Endothelial cell of umbilical vein (primary cell): ENCODE results near the gene POU2AF1. TPM values are rescaled to one million over a fixed set of nuclear protein-coding genes. Genes with fewer than 3 reads are reported as not detected.

Experiments
- BruUV-seq: library from RNA; stranded (reverse); fragments of 400-500 nt; replicated peaks from 2 replicates; lab custom pipeline; 2021; lab: Mats Ljungman, UMichigan
- CTCF ChIA-PET: fragments of 300-600, 350-600 bp; sonication (Branson Sonifier 250); formaldehyde crosslinking; loops from one replicate; lab custom pipeline; 2021; ENCODE audit warnings: antibody characterized with exemption, inconsistent platforms; lab: Charles Lee
- POLR2A ChIA-PET: fragments of 300-600, 350-600 bp; sonication (Branson Sonifier 250); formaldehyde crosslinking; loops from one replicate; lab custom pipeline; 2021; ENCODE audit warnings: antibody characterized with exemption, inconsistent platforms; lab: Charles Lee
- DNase-seq: peaks from one replicate; pipeline ENCODE4 v3.0.0-alpha.2; 2011; ENCODE audit warnings: low read depth, low spot score
- FAIRE-seq: peaks from 2 replicates; lab custom pipeline; 2011; peaks lifted over from hg19 to GRCh38; lab: Jason Lieb, UNC
- H2AFZ ChIP-seq: 2 replicates; pipeline ENCODE4 v1.6.0; 2012; ENCODE audit warnings: low read depth, low read length, control low read depth, inconsistent platforms
- H3K27ac ChIP-seq: 2 replicates; pipeline ENCODE4 v1.5.1; 2011; ENCODE audit warnings: low read depth, mild to moderate bottlenecking, control low read depth, low read length, moderate library complexity; ENCODE audit not compliant: insufficient read depth
- H3K27me3 ChIP-seq, 2 experiments: 2 replicates each; pipeline versions ENCODE4 v1.6.0 to v1.6.1; 2011; ENCODE audit warnings: low read length in 2 of 2, mixed read lengths in 1 of 2; ENCODE audit not compliant: control insufficient read depth in 2 of 2, insufficient read depth in 2 of 2
- H3K36me3 ChIP-seq, 2 experiments: 2 replicates in 1 of 2; 3 replicates in 1 of 2; pipeline ENCODE4 v1.5.1; 2011; ENCODE audit warnings: low read length in 2 of 2, mild to moderate bottlenecking in 1 of 2, moderate library complexity in 1 of 2; ENCODE audit not compliant: control insufficient read depth in 2 of 2, insufficient read depth in 2 of 2; ENCODE audit errors: extremely low read depth in 1 of 2
- H3K4me1 ChIP-seq: 3 replicates; pipeline ENCODE4 v1.5.1; 2011; ENCODE audit warnings: mild to moderate bottlenecking, low read length; ENCODE audit not compliant: control insufficient read depth, insufficient read depth; ENCODE audit errors: extremely low read depth
- H3K4me2 ChIP-seq: 2 replicates; pipeline ENCODE4 v1.6.1; 2011; ENCODE audit warnings: low read length, control low read depth, mixed read lengths; ENCODE audit not compliant: insufficient read depth
- H3K4me3 ChIP-seq, 3 experiments: fragments of 200-600 bp in 1 of 3; sonication (generic), shearing (Covaris generic) in 1 of 3; replicated peaks in 1 of 3; 2 replicates each; pipeline ENCODE4 v1.5.1; 2011 to 2016; ENCODE audit warnings: control low read depth in 3 of 3, low read length in 3 of 3, mild to moderate bottlenecking in 2 of 3, inconsistent platforms in 1 of 3, low read depth in 1 of 3, moderate library complexity in 1 of 3; ENCODE audit not compliant: insufficient read depth in 1 of 3
- H3K79me2 ChIP-seq: 2 replicates; pipeline ENCODE4 v1.6.0; 2012; ENCODE audit warnings: low read length, inconsistent platforms; ENCODE audit not compliant: control insufficient read depth, insufficient read depth
- H3K9ac ChIP-seq: replicated peaks from 2 replicates; pipeline ENCODE3; 2011; ENCODE audit warnings: low read length, control low read depth; ENCODE audit not compliant: insufficient read depth; ENCODE audit errors: extremely low read depth
- H3K9me1 ChIP-seq: replicated peaks from 3 replicates; pipeline ENCODE4 v1.6.0; 2011; ENCODE audit warnings: mild to moderate bottlenecking, low read length; ENCODE audit not compliant: control insufficient read depth, insufficient read depth; ENCODE audit errors: extremely low read depth
- H3K9me3 ChIP-seq: replicated peaks from 2 replicates; pipeline ENCODE4 v1.5.1; 2012; ENCODE audit warnings: low read length, inconsistent platforms; ENCODE audit not compliant: control insufficient read depth, insufficient read depth
- H4K20me1 ChIP-seq: replicated peaks from 2 replicates; pipeline ENCODE3; 2011; ENCODE audit warnings: mild to moderate bottlenecking, low read length; ENCODE audit not compliant: control insufficient read depth, insufficient read depth; ENCODE audit errors: extremely low read depth
- CTCF ChIP-seq, 2 donors: IDR thresholded peaks; 1 replicate in 1 of 2; 2 replicates in 1 of 2; pipeline ENCODE4 v1.5.1; 2011; ENCODE audit warnings: low read length in 2 of 2, mild to moderate bottlenecking in 2 of 2, moderate library complexity in 2 of 2, control low read depth in 1 of 2, inconsistent platforms in 1 of 2, low read depth in 1 of 2; ENCODE audit not compliant: insufficient read depth in 1 of 2; ENCODE audit errors: extremely low read depth in 1 of 2
- EZH2 ChIP-seq: IDR thresholded peaks from 2 replicates; pipeline ENCODE4 v1.6.1; 2012; ENCODE audit warnings: borderline replicate concordance, low read depth, mild to moderate bottlenecking, moderate library complexity, low read length, inconsistent platforms; ENCODE audit not compliant: severe bottlenecking
- FOS ChIP-seq: IDR thresholded peaks from 2 replicates; pipeline ENCODE4 v1.6.1; 2011; ENCODE audit warnings: mild to moderate bottlenecking, low read length, moderate library complexity, borderline replicate concordance; ENCODE audit not compliant: insufficient read depth
- GATA2 ChIP-seq: IDR thresholded peaks from 2 replicates; pipeline ENCODE4 v1.7.0; 2011; ENCODE audit warnings: low read depth, mild to moderate bottlenecking, moderate library complexity, mixed read lengths, low read length; ENCODE audit not compliant: insufficient read length, insufficient read depth
- JUN ChIP-seq: IDR thresholded peaks from 2 replicates; pipeline ENCODE4 v1.6.1; 2011; ENCODE audit warnings: borderline replicate concordance, low read depth; ENCODE audit not compliant: insufficient read length, insufficient read depth
- MYC ChIP-seq: IDR thresholded peaks from one replicate; pipeline ENCODE4 v1.6.1; 2011; ENCODE audit warnings: mild to moderate bottlenecking, low read depth, low read length
- POLR2A ChIP-seq: IDR thresholded peaks from 2 replicates; pipeline ENCODE4 v1.6.1; 2012; ENCODE audit warnings: low read depth, mild to moderate bottlenecking, control low read depth, low read length
- POLR2AphosphoS5 ChIP-seq: IDR thresholded peaks from 2 replicates; pipeline ENCODE4 v1.6.1; 2012; ENCODE audit warnings: low read depth, mild to moderate bottlenecking, control low read depth, low read length, moderate library complexity; ENCODE audit not compliant: insufficient read depth
- dilution Hi-C: fragments of 300-500 bp; cut with MboI; formaldehyde crosslinking; loops from one replicate; pipeline ENCODE4 v1.15.0; 2019; ENCODE audit warnings: low sequenced_read_pairs; ENCODE audit not compliant: extremely low pct_ligation_motif_present
- intact Hi-C: fragments of 100-400 bp; cut with micrococcal nuclease; formaldehyde crosslinking; loops from one replicate; pipeline ENCODE4 v1.10.0; 2022
- polyA plus RNA-seq, 4 experiments: library from polyadenylated mRNA; depleted of rRNA in 3 of 4; stranded (reverse) in 3 of 4; unstranded in 1 of 4; fragments of >200 nt; gene quantifications; 2 replicates each; pipeline versions ENCODE4 v1.2.1 to v1.2.3, GENCODE V29; 2011 to 2012; ENCODE audit warnings: missing spikeins in 1 of 4
- total RNA-seq: library from RNA; stranded (reverse); gene quantifications from 2 replicates; pipeline ENCODE4 v1.2.3, GENCODE V29; 2021
- TF ChIP-seq, protein P1 (sequence below): IDR thresholded peaks from 2 replicates; pipeline ENCODE4 v1.6.1; 2011; ENCODE audit not compliant: insufficient read depth, insufficient read length

The POU2AF1 gene
- total and polyA plus RNA-seq, 2 donors (not counting 3 experiments of a cell fraction or from before 2014, with no cell fraction given): not detected

GRCh38 chr11:111360150-111361043, 18.7 kb downstream of the POU2AF1 start:
- H4K20me1 ChIP-seq: no peaks in the 10 kb centered on the region
- no peaks in the 10 kb centered on the region for H3K79me2 ChIP-seq
- FAIRE-seq (no peak), DNase-seq (no peak)
- intact Hi-C loops (no loop called here), dilution Hi-C loops (no loop called here)
- H3K27ac ChIP-seq: no peak overlapping the region
- H3K27me3 ChIP-seq: no peaks in the 10 kb centered on the region
- H3K4me3 ChIP-seq: no peak overlapping the region
- no peak for TF ChIP-seq JUN
- no peak for TF ChIP-seq CTCF (IDR thresholded peaks at IDR 0.05; ENCODE audit: extremely low read depth in 1 of 2, insufficient read depth in 1 of 2, low read depth in 1 of 2, low read length in 2 of 2)
- TF ChIP-seq EZH2: no peak
- TF ChIP-seq GATA2: no peak
- no peak for TF ChIP-seq POLR2A
- no peak for TF ChIP-seq FOS
- TF ChIP-seq, protein P1, sequence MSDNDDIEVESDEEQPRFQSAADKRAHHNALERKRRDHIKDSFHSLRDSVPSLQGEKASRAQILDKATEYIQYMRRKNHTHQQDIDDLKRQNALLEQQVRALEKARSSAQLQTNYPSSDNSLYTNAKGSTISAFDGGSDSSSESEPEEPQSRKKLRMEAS: no peak
- TF ChIP-seq POLR2AphosphoS5: no peak
- TF ChIP-seq MYC: no peak
- no peaks in the 10 kb centered on the region for H3K9me3 ChIP-seq
- no peaks in the 10 kb centered on the region for H3K4me1 ChIP-seq
- H3K36me3 ChIP-seq: no peaks in the 10 kb centered on the region
- no peak overlapping the region for H2AFZ ChIP-seq
- CTCF ChIA-PET: no interaction called here
- BruUV-seq: no TSS peak
- no peak overlapping the region for H3K4me2 ChIP-seq
- no peaks in the 10 kb centered on the region for H3K9me1 ChIP-seq
- no peak overlapping the region for H3K9ac ChIP-seq
- POLR2A ChIA-PET: no interaction called here
